HepG2 (cell line): ENCODE data around the gene GPLD1. TPM values are rescaled to one million over a fixed set of nuclear protein-coding genes. Genes with fewer than 3 reads are reported as not detected.
A peak's percentile ranks its signal among the peaks of the same experiment; 100 is the strongest.

Experiments
- ADNP ChIP-seq: sonication (generic); formaldehyde crosslinking; IDR thresholded peaks from 2 replicates; pipeline ENCODE4 v1.4.0; 2020; ENCODE audit warnings: missing genetic modification reagents
- ASH2L ChIP-seq: fragments of 300-600, 200-600 bp; sonication (generic); IDR thresholded peaks from 2 replicates; pipeline ENCODE4 v1.7.0; 2017; ENCODE audit warnings: low read depth, mild to moderate bottlenecking, moderate library complexity, mixed read lengths, low read length; ENCODE audit not compliant: insufficient read length
- ATF2 ChIP-seq: sonication (generic); formaldehyde crosslinking; IDR thresholded peaks from 2 replicates; pipeline ENCODE4 v1.4.0; 2020; ENCODE audit warnings: missing genetic modification reagents
- CBX5 ChIP-seq: sonication (generic); formaldehyde crosslinking; IDR thresholded peaks from 2 replicates; pipeline ENCODE4 v1.4.0; 2020; ENCODE audit warnings: missing genetic modification reagents, borderline replicate concordance
- FOXK1 ChIP-seq: sonication (generic); formaldehyde crosslinking; IDR thresholded peaks from 2 replicates; pipeline ENCODE4 v1.4.0; 2020; ENCODE audit warnings: low read depth, missing genetic modification reagents, borderline replicate concordance
- HNF1A ChIP-seq, 2 experiments: sonication (generic) in 1 of 2; formaldehyde crosslinking in 1 of 2; IDR thresholded peaks; 2 replicates each; pipeline versions ENCODE4 v1.4.0 to v1.6.1; 2016 to 2020; ENCODE audit warnings: borderline replicate concordance in 1 of 2, low read depth in 1 of 2, mild to moderate bottlenecking in 1 of 2, missing genetic modification reagents in 1 of 2
- KAT8 ChIP-seq: IDR thresholded peaks from 2 replicates; pipeline ENCODE4 v1.6.1; 2016; ENCODE audit warnings: missing genetic modification reagents, missing compliant biosample characterization
- NFIC ChIP-seq: IDR thresholded peaks from 2 replicates; pipeline ENCODE4 v1.6.1; 2012; ENCODE audit warnings: mild to moderate bottlenecking, low read length, inconsistent platforms
- ZBTB20 ChIP-seq: sonication (generic); formaldehyde crosslinking; IDR thresholded peaks from 2 replicates; pipeline ENCODE4 v1.8.1; 2023; ENCODE audit warnings: missing genetic modification reagents, low read depth, mild to moderate bottlenecking, borderline replicate concordance
- ZBTB25 ChIP-seq: IDR thresholded peaks from 2 replicates; pipeline ENCODE4 v1.6.1; 2018; ENCODE audit warnings: missing genetic modification reagents
- ZNF142 ChIP-seq: sonication (generic); formaldehyde crosslinking; IDR thresholded peaks from 2 replicates; pipeline ENCODE4 v1.4.0; 2020; ENCODE audit warnings: missing genetic modification reagents
- ZNF263 ChIP-seq: sonication (generic); formaldehyde crosslinking; IDR thresholded peaks from 2 replicates; pipeline ENCODE4 v1.4.0; 2020; ENCODE audit warnings: missing genetic modification reagents
- ZNF629 ChIP-seq: sonication (generic); formaldehyde crosslinking; conservative IDR thresholded peaks from 2 replicates; pipeline ENCODE4 v1.5.0; 2020; ENCODE audit warnings: missing genetic modification reagents
- ZSCAN31 ChIP-seq: sonication (generic); formaldehyde crosslinking; IDR thresholded peaks from 2 replicates; pipeline ENCODE4 v1.5.0; 2020; ENCODE audit warnings: low read depth, mild to moderate bottlenecking, missing genetic modification reagents
- polyA plus RNA-seq, 8 experiments: library from polyadenylated mRNA; depleted of rRNA in 3 of 8; stranded (reverse) in 7 of 8; unstranded in 1 of 8; fragments of >200 nt; fragmentation: Illumina TruSeq in 4 of 8; extraction: Trizol in 4 of 8; gene quantifications; 2 replicates each; pipeline versions ENCODE4 v1.2.1 to v1.2.3, GENCODE V29; 2011 to 2016; ENCODE audit warnings: low read depth in 4 of 8, missing spikeins in 1 of 8, mixed read lengths in 1 of 8; ENCODE audit not compliant: insufficient read depth in 1 of 8
- total RNA-seq, 5 experiments: library from RNA; depleted of rRNA; stranded (reverse); fragments of >200 nt; fragmentation: Illumina TruSeq; extraction: Trizol; gene quantifications; 2 replicates each; pipeline ENCODE4 v1.2.3, GENCODE V29; 2016; ENCODE audit warnings: low read depth in 1 of 5

GPLD1 gene
- total and polyA plus RNA-seq, 2 of the 13 experiments (the other 11 are each of a cell fraction or from before 2014, with no cell fraction given) = 6.2 to 7.6 TPM

- TF ChIP-seq ZNF142 (CRISPR knock-in tag) (0 out of 2 replicates have a peak, but pooled peaks have one; percentile 69), ZNF629 (CRISPR knock-in tag) (0 out of 2 replicates have a peak, but pooled peaks have one; percentile 11), HNF1A (IDR thresholded peaks at IDR 0.05; ENCODE audit: low read depth) (peak; percentile 93), HNF1A (CRISPR knock-in tag; IDR thresholded peaks at IDR 0.05; ENCODE audit: borderline replicate concordance) (peak; percentile 93; the same call in 1 of the 2 replicates), ASH2L (peak; percentile 76), ZNF263 (CRISPR knock-in tag) (0 out of 2 replicates have a peak, but pooled peaks have one; percentile 41), ZSCAN31 (0 out of 2 replicates have a peak, but pooled peaks have one; percentile 55), ZBTB20 (0 out of 2 replicates have a peak, but pooled peaks have one; percentile 51), FOXK1 (0 out of 2 replicates have a peak, but pooled peaks have one; percentile 9), CBX5 (CRISPR knock-in tag) (peak; percentile 20; the same call in 1 of the 2 replicates), KAT8 (peak; percentile 26; the same call in 1 of the 2 replicates), ADNP (CRISPR knock-in tag) (0 out of 2 replicates have a peak, but pooled peaks have one; percentile 58), ATF2 (CRISPR knock-in tag) (peak; percentile 76), ZBTB25 (0 out of 2 replicates have a peak, but pooled peaks have one; percentile 56), NFIC (peak; percentile 35; the same call in 1 of the 2 replicates)
Measured at GRCh38 chr6:24382891-24383494, 106.4 kb downstream of the GPLD1 start (continued).
